Thoracic aorta (tissue), 2 donors: Measurements from ENCODE around the gene ITPR2. TPM values are rescaled to one million over a fixed set of nuclear protein-coding genes. Genes with fewer than 3 reads are reported as not detected.

ENCODE experiments used
- ATAC-seq: fragments of 150-250 bp; one replicate; pipeline ENCODE4 v1.8.0; 2017; ENCODE audit warnings: low read depth; ENCODE audit not compliant: insufficient number of reproducible peaks, low FRiP score
- DNase-seq: peaks from one replicate; pipeline ENCODE4 v3.0.0-alpha.2; 2020; ENCODE audit warnings: low spot score
- H3K27ac ChIP-seq, 2 donors: fragments of 200-600 bp; sonication (generic); 1 replicate in 1 of 2; 2 replicates in 1 of 2; pipeline ENCODE4 v1.5.1; 2016; ENCODE audit warnings: mild to moderate bottlenecking in 2 of 2, moderate library complexity in 2 of 2
- H3K27me3 ChIP-seq: fragments of 200-600 bp; sonication (generic); replicated peaks from 2 replicates; pipeline ENCODE4 v1.6.0; 2016; ENCODE audit warnings: mild to moderate bottlenecking; ENCODE audit not compliant: insufficient read depth
- H3K36me3 ChIP-seq: fragments of 200-600 bp; sonication (generic); one replicate; pipeline ENCODE4 v1.5.1; 2016
- H3K4me1 ChIP-seq, 2 donors: fragments of 200-600 bp; sonication (generic); 1 replicate in 1 of 2; 2 replicates in 1 of 2; pipeline versions ENCODE4 v1.5.1 to v1.6.0; 2016; ENCODE audit warnings: low read depth in 2 of 2, mild to moderate bottlenecking in 1 of 2; ENCODE audit not compliant: control insufficient read depth in 1 of 2
- H3K4me3 ChIP-seq: fragments of 200-600 bp; sonication (generic); 2 replicates; pipeline ENCODE4 v1.5.1; 2016; ENCODE audit warnings: mild to moderate bottlenecking
- H3K9me3 ChIP-seq: fragments of 200-600 bp; sonication (generic); 2 replicates; pipeline ENCODE4 v1.5.1; 2016
- total RNA-seq, 2 donors: library from RNA; depleted of rRNA; stranded (reverse); fragments of >200 nt; gene quantifications; one replicate each; pipeline versions ENCODE4 v1.1.0 to v1.2.3, GENCODE V29; 2016
- TF ChIP-seq, protein P1 (sequence below): fragments of 200-600 bp; sonication (generic); IDR thresholded peaks from one replicate; pipeline ENCODE4 v1.5.1; 2019; ENCODE audit warnings: antibody characterized with exemption

Gene ITPR2
- total RNA-seq, 2 donors from 2014 or later, result 28.3 to 86.3 TPM

DNA sequence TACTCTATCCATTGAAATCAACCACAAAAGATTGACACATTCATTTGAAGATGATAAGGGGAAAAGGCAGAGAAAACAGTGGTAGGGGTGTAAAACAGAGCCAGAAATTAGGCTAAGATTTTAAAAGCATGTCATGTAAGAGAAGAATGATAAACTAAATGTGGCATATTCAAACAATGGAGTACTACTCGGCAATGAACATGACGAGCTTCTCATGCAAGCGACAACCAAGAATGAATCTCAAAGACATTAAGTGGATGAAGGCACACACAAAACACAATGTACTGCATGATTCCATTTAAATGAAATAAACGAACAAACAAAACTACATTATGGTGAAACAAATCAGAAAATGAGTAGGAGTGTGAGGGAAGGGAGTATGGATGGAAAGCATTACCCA, 134.8 kb downstream of the ITPR2 start:
- no peaks in the 10 kb centered on the region for H3K36me3 ChIP-seq
- H3K4me1 ChIP-seq, result no peaks in the 10 kb centered on the region
- no peaks in the 10 kb centered on the region for H3K9me3 ChIP-seq
- no peaks in the 10 kb centered on the region for H3K27me3 ChIP-seq
- no peak overlapping the region for H3K27ac ChIP-seq
- DNase-seq (no peak), ATAC-seq (no peak)
- H3K4me3 ChIP-seq, result no peak overlapping the region
- TF ChIP-seq, protein P1, sequence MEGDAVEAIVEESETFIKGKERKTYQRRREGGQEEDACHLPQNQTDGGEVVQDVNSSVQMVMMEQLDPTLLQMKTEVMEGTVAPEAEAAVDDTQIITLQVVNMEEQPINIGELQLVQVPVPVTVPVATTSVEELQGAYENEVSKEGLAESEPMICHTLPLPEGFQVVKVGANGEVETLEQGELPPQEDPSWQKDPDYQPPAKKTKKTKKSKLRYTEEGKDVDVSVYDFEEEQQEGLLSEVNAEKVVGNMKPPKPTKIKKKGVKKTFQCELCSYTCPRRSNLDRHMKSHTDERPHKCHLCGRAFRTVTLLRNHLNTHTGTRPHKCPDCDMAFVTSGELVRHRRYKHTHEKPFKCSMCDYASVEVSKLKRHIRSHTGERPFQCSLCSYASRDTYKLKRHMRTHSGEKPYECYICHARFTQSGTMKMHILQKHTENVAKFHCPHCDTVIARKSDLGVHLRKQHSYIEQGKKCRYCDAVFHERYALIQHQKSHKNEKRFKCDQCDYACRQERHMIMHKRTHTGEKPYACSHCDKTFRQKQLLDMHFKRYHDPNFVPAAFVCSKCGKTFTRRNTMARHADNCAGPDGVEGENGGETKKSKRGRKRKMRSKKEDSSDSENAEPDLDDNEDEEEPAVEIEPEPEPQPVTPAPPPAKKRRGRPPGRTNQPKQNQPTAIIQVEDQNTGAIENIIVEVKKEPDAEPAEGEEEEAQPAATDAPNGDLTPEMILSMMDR, result no peak

DNA sequence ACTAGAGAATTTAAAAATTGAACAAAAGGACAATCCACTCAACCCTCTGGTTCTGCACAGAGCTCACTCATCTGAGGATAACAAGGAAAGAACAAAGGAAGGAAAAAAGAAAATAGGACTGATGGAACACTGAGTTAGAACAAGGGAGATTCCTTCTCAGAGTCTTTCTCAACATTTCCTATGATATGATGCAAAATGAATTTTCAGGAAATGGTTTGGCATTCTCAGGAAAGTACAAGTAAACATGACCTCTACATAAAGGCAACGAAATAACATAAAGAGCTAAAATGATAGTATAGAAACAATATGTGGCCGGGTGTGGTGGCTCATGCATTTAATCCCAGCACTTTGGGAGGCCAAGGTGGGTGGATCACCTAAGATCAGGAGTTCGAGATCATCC, 135.8 kb downstream of the ITPR2 start:
- Histone ChIP-seq H3K4me3 (no peak overlapping the region), H3K27me3 (no peaks in the 10 kb centered on the region), H3K36me3 (no peaks in the 10 kb centered on the region), H3K27ac (no peak overlapping the region), H3K4me1 (no peaks in the 10 kb centered on the region), H3K9me3 (no peaks in the 10 kb centered on the region)
- ATAC-seq, result no peak
- TF ChIP-seq, protein P1, result no peak
- DNase-seq, result no peak

DNA sequence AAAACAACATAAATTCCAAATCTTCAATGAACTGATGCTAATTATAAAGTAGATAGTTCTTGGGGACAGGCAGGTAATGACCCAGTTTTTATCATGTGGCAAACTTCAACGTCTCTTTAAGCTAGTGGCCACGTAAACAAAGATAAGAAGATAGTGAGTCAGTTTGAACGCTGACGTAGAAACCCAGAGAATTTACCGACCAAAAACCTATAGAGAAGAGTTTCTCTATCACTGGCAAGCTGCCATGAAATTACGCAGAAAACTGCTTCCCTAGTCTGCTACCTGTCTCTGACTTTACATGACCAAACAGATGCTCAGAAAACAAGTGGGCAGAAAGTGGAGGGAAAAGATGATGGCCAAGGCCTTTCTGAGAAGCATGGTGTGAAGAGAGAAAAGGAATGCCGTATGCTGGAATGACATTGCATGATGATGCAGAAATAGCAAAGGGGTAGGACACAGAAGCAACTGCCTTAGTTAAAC, 136.3 kb downstream of the ITPR2 start:
- ATAC-seq, result no peak
- Histone ChIP-seq H3K36me3 (no peaks in the 10 kb centered on the region), H3K27ac (no peak overlapping the region), H3K9me3 (no peaks in the 10 kb centered on the region), H3K27me3 (no peaks in the 10 kb centered on the region), H3K4me3 (no peak overlapping the region), H3K4me1 (no peaks in the 10 kb centered on the region)
- no peak for DNase-seq
- TF ChIP-seq, protein P1, result no peak

DNA sequence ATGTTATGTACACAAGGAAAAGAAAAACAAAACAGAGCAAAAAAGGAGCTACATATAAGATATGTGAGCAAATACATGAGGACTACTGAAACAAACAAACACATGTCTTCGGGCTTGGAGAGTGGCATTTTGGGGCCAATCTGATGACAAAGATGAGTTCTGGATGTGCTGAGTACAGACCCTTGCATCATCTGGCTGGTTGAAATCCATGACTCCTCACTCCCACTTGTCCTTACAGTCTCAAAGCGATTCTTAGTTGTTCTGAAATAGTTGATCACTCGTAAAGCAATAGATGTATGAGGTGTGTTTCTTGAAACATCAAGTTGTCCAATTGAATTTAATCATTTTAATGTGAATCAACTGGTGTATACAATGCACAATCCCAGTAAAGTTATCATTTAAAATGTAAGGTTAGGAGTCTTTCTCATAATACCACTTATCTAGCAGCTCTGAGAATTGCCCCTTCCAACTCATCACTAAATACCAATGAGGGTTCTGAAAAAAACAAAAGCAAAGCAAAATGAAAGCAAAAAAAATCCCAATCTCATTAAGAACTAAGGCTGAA, 136.9 kb downstream of the ITPR2 start:
- H3K4me3 ChIP-seq, result no peak overlapping the region
- H3K36me3 ChIP-seq, result no peaks in the 10 kb centered on the region
- H3K27ac ChIP-seq, result no peak overlapping the region
- no peaks in the 10 kb centered on the region for H3K27me3 ChIP-seq
- DNase-seq, result no peak
- TF ChIP-seq, protein P1, result no peak
- no peak for ATAC-seq
- no peaks in the 10 kb centered on the region for H3K4me1 ChIP-seq
- no peaks in the 10 kb centered on the region for H3K9me3 ChIP-seq

DNA sequence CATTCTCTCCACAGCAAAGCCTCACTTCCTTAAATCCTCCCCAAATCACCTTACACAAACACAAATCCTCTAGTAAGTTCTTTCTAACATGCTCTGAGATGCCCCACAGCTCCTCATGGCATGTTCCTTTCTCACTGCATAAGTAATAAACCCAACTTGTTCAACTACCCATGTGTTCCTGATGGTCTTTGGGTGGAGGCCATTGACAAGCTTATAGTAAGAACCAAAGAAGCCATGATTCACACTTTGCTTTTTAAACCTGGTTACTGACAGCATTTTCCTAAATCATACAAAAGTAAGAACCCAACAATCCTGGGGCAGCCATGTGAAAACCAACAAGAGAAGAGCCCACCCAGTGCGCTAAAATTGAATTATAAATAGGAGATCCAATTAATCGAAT, 138.6 kb downstream of the ITPR2 start:
- H3K27ac ChIP-seq, result no peak overlapping the region
- no peak for DNase-seq
- H3K27me3 ChIP-seq, result no peaks in the 10 kb centered on the region
- TF ChIP-seq, protein P1, result no peak
- H3K4me3 ChIP-seq, result no peak overlapping the region
- ATAC-seq, result no peak
- H3K4me1 ChIP-seq, result no peaks in the 10 kb centered on the region
- H3K36me3 ChIP-seq, result no peaks in the 10 kb centered on the region
- H3K9me3 ChIP-seq, result no peaks in the 10 kb centered on the region
